ENCODE measurements around the gene LCK.
A peak's percentile ranks its signal among the peaks of the same experiment; 100 is the strongest.

LCK gene

DNA sequence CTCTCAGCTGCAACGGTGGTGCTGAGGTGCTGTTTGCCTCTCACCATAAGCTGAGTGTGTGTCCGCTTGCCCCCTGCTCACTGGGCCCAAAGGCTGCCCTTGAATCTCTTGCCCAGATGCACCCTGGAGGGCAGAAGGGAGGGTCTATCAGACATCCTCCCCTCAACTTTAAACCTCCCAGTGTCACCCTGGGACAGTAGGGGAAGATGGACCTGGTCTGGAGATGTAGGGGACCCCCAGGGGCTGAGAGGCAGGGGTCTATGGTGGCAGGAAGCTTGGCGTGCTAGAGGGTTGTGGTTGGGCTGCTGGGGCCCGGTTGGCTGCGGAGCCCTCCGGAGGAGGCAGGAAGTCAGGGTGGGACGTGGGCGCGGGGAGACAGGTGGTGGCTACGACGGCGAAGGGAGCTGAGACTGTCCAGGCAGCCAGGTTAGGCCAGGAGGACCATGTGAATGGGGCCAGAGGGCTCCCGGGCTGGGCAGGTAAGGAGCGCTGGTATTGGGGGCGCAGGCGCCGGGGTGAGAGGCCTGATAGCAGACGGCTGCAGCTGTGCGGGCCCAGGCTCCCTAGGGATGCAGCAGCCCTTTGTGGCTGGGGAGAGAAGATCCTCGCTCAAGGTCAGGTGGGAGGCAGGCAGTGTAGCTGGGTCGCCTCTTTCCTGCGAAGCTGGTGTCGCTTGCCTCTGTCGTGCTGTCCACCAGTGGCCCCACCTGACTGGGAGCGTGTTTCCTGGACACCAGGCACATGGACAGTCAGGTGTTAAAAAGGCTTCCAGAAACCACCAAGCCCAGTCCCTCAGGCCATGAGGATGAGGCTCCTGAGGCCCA is at the start of gene LCK:
Gene LCK, plus strand, starts transcription at position 373 of the 824 bp plus-strand sequence. CDS start 23,065 bp downstream, outside the sequence.
- no peak for DNase-seq (ENCODE audit: low read depth in 2 of 2)

- DNase-seq (ENCODE audit: low read depth in 2 of 2) = no peak
Observed at GRCh38 chr1:32204943-32205361, 46.1 kb upstream of the LCK start.

- peak in 1 of 2 experiments; percentile 26 for DNase-seq (ENCODE audit: low read depth in 2 of 2)
Observed at GRCh38 chr1:32205401-32206370, 45.4 kb upstream of the LCK start, which contains the start of gene IQCC. IQCC (plus strand) TSS chr1:32205671; CDS start chr1:32205682, 11 bp downstream.

DNA sequence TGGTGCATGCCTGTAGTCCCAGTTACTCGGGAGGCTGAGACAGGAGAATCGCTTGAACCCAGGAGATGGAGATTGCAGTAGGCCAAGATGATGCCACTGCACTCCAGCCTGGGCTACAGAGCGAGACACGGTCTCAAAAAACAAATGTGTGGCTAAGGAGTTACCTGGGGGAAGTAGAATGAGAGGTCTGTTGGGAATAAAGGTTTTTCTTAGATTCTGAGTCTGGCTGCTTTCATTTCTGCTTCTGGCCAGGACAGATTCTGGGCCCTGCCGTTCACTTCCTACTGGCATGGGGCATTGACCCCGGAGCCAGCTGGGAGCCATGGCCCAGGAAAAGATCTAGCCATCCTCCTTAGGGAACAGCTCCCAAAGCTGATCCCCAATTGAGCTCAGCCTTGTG is 42.6 kb upstream of the LCK start:
- no peak for DNase-seq (ENCODE audit: low read depth in 2 of 2)

GRCh38 chr1:32208891-32209328 is 42.2 kb upstream of the LCK start, which contains the start of gene DCDC2B:
DCDC2B (plus strand) TSS chr1:32209089; CDS start chr1:32209094, 5 bp downstream.
- no peak for DNase-seq (ENCODE audit: low read depth in 2 of 2)

- no peak for DNase-seq (ENCODE audit: low read depth in 2 of 2)
Observed at GRCh38 chr1:32215629-32216480, 35.2 kb upstream of the LCK start.

DNA sequence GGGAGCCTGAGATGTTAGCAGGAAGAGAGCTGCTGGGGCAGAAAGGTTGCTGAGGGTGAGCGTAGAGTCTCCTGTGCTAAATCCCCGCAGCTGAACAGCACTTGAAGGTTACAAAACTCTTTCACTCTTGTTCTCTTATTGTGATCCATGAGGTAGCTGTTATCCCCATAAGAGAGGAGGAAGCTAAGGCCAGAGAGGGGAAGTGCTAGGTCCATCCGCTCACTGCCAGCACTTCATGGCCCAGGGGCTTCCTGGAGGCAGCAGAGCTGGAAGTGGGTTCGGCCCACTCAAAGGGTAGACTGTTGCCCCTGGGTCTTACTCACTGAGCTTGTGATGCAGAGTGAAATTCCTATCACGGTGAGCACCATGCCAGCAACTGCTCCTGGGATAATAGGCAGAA is 34.5 kb upstream of the LCK start:
- no peak for DNase-seq (ENCODE audit: low read depth in 2 of 2)

DNA sequence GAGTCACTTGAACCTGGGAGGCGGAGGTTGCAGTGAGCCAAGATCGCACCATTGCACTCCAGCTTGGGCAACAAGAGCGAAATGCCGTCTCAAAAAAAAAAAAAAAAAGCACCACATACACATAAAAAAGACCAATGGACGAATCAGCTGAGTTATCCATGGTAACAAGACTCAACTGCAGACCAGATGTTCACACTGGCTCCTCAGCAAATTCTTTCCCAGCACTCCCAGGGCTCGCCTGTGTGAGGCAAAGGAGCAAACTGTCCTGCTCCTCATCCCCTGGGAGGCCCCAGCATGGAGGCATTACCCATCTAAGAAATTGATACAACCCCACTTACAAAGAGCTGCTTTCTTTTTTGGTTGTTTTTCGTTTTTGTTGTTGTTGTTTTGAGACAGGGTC is 32.0 kb upstream of the LCK start:
- peak in 1 of 2 experiments; percentile 20 for DNase-seq (ENCODE audit: low read depth in 2 of 2)

GRCh38 chr1:32220746-32221580 is 30.1 kb upstream of the LCK start:
- DNase-seq (ENCODE audit: low read depth in 2 of 2) = no peak

DNA sequence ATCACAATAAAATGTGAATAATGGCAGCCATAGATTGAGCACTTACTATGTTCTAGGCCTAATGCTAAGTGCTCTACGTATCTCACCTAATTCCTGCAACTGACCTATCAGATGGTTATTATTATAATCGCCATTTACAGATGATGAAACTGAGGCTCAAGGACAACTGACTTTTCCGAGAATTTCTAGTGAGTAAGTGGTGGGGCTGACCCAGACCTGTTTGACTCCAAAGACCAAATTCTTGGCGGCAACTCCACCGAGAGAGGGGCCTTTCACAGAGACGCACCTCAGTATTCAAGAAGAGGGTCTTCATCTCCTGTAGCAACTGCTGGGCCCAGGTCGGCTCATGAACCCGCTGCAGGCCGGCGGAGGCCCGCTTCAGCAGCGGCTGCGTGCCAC is 29.5 kb upstream of the LCK start:
- no peak for DNase-seq (ENCODE audit: low read depth in 2 of 2)

DNA sequence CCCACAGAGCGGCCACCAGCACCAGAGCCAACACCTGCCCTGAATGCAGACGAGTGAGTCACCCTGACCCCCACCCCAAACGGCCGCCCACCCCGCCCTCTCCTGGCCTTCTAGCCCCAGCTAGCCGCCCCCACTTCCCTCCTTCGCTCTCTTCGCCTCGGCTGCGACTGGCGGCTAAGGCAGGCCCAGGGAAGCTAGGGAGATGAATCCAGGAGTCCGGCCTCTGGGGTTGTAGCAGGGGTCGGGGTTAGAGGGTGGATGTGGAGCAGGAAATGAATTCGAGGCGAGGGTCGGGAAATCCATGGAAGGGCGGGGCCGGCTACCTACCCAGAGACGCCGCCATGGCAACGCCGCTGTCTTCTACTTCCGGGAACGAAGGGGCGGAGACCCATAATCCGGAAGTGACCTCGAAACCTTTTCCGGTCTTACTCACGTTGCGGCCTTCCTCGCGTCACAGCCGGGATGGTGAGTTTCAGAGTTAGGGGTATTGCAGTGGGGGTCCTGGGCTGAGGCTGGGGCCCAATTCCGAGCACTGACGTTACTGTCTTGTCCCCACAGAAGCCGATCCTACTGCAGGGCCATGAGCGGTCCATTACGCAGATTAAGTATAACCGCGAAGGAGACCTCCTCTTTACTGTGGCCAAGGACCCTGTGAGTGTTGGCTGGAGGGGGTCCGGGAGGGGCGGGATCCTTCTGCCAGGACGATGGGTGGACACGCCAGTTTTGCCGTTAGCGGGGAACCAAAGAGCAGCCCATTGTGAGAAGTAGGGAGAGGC is 28.9 kb upstream of the LCK start, which contains the start of the genes EIF3I and TMEM234:
Gene EIF3I, plus strand, starts transcription at position 428 of the 776 bp plus-strand sequence. Its CDS starts 35 bp downstream, at position 463.
Gene TMEM234, minus strand, starts transcription at position 374 of the 776 bp plus-strand sequence. Its CDS starts 31 bp downstream, at position 343.
- DNase-seq (ENCODE audit: low read depth in 2 of 2) = peak; percentile 64 to 74

DNA sequence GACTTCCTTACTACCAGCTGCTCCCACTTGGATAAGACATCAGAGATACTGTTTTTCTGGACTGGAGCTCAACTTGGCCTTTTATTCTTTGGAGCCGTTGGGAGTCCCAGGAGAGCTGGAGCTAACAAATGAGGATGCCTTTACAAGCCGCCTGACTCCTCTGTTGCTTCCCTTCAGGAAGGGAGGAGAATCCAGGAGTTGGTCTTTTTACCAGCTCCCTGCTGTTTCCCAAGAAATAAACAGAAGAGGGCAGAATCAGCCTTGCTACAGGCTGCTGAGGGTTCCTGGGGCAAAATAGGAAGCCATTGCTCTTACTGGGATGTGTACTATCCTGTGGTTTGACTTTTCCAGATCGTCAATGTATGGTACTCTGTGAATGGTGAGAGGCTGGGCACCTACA is 27.4 kb upstream of the LCK start:
- no peak for DNase-seq (ENCODE audit: low read depth in 2 of 2)

DNA sequence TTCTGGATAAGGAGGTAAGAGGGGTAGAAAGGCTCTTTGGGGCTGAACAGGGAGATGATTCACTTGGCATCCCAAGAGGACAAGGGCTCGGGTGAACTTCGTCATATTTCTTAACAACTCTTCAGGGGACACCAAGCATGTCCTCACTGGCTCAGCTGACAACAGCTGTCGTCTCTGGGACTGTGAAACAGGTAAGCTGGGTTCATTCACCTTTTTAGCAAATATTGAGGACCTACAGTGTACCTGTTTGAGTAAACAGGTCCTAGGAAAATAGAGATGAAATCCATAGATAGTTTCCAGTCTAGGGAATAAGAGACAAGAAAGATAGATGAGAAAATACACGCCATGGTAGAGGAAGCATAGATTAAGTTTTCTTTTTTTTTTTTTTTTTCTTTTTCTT is 26.8 kb upstream of the LCK start:
- no peak for DNase-seq (ENCODE audit: low read depth in 2 of 2)

DNA sequence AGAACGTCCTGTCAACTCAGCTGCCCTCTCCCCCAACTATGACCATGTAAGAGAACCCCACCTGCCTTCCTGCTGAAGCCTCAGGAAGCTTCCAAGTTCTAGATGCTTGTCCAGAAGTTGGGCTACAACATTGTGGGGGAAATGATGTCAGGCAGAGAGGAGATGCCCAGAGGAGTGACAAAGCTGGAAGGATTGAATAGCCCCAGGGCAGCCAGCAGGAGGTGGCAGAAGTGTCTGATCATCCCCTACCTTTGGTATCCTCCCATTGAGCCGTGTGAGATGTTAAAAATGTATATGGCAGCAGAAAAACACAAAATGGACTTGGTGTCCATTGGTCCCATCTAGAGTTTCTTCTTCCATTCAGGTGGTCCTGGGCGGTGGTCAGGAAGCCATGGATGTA is 22.3 kb upstream of the LCK start:
- DNase-seq (ENCODE audit: low read depth in 2 of 2) = no peak

DNA sequence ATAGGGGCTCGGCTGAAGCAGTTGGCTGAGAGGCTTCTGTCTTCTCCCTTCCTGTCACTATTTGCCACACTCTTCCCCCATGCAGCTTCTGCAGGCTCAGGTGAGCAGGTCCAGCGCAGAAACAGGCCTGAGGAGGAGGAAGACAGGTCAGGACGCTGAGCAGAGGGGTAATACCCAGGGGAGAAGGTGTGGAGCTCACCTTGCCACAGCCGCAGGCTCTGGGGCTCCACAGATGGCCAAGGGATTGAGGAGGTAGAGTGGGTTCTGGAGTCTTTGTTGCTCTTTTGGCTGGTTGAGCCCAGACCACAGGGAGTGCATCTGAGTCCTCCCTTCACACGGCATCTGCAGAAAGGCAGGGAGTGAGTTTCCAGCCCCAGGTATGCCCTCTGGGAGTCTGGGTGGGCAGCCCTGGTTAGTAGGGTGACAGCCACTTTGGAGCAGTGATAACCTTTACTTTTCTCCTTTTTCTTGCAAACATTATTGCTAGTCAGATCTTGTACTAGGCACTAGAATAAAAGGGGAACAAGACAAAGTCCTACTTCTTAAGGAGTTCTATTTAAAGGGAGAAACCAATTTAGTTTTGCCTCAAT is 19.1 kb upstream of the LCK start:
- DNase-seq (ENCODE audit: low read depth in 2 of 2) = no peak

DNA sequence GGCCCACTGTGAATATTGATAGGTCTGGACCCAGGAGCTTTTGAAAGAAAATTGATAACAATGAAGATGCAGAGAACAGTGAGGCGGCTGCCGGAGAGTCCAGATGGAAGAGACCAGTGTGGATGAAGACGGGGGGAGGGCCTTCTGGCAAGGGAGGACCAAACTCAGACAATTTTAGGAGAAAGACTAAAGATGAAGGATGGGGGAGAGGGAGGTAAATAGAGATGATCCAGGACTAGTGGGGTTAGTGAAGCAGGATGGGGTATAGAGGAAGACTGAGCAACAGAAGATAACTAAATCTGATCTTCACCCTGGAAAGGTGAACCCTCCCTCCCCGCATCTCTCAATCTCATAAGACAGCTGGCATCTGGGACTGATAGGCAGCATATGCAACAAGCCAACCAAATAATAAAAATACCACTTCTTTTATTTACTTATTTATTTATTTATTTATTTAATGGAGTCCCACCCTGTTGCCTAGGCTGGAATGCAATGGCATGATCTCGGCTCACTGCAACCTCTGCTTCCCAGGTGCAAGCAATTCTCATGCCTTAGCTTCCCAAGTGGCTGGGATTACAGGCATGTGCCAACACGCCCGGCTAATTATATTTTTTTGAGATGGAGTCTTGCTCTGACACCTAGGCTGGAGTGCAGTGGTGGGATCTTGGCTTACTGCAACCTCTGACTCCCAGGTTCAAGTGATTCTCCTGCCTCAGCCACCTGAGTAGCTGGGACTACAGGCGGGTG is 18.3 kb upstream of the LCK start:
- DNase-seq (ENCODE audit: low read depth in 2 of 2) = no peak

- no peak for DNase-seq (ENCODE audit: low read depth in 2 of 2)
Observed at GRCh38 chr1:32234792-32235191, 16.3 kb upstream of the LCK start.

GRCh38 chr1:32239337-32239736 is 11.7 kb upstream of the LCK start:
- no peak for DNase-seq (ENCODE audit: low read depth in 2 of 2)

All from fibroblast of skin of left biceps (primary cell).